Neural progenitor cell (in vitro differentiated cells): ENCODE data around the gene PTPN23.

ENCODE experiments used
- EZH2 ChIP-seq: fragments of 200-600 bp; sonication (generic); IDR thresholded peaks from 2 replicates; pipeline ENCODE4 v1.6.1; 2017; ENCODE audit warnings: antibody characterized with exemption, mild to moderate bottlenecking, moderate library complexity
- EZH2phosphoT487 ChIP-seq: fragments of 200-600 bp; sonication (generic); IDR thresholded peaks from 2 replicates; pipeline ENCODE4 v1.6.1; 2017; ENCODE audit warnings: antibody characterized with exemption
- TF ChIP-seq, protein P1 (sequence below): fragments of 200-600 bp; sonication (generic); IDR thresholded peaks from 2 replicates; pipeline ENCODE4 v1.5.1; 2017; ENCODE audit warnings: antibody characterized with exemption, mild to moderate bottlenecking

DNA sequence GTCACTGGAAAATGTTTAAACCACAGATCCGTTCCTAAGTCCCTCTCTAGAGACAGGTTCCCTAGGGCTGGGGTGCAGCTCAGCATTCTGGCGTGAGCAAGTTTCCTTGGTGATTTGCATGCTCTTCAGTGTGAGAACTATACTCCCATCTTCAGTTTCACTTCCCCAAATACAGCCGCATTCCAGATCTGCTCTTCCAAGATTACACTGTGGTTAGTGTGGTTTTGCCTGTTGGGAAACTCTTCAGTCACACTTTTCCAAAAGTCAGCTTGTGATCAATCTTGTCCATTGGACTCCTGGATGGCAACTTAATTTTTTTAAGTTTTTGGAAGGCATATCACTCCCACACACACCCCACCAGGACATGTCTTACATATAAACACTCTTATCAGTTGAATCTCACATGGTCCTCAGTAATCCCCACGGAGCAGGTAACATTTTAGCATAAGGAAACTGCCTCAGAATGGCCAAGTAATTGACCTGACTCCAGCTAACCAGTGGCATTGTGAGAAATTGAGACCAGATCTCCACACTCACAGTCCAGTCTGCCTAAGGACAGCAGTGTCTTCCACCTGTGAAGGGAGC is 33.5 kb upstream of the PTPN23 start:
- TF ChIP-seq EZH2 (no peak), EZH2phosphoT487 (no peak)
- TF ChIP-seq, protein P1, sequence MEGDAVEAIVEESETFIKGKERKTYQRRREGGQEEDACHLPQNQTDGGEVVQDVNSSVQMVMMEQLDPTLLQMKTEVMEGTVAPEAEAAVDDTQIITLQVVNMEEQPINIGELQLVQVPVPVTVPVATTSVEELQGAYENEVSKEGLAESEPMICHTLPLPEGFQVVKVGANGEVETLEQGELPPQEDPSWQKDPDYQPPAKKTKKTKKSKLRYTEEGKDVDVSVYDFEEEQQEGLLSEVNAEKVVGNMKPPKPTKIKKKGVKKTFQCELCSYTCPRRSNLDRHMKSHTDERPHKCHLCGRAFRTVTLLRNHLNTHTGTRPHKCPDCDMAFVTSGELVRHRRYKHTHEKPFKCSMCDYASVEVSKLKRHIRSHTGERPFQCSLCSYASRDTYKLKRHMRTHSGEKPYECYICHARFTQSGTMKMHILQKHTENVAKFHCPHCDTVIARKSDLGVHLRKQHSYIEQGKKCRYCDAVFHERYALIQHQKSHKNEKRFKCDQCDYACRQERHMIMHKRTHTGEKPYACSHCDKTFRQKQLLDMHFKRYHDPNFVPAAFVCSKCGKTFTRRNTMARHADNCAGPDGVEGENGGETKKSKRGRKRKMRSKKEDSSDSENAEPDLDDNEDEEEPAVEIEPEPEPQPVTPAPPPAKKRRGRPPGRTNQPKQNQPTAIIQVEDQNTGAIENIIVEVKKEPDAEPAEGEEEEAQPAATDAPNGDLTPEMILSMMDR: no peak
